Upper lobe of right lung (tissue), 1 donor: ENCODE results near the gene EEF1AKMT3. TPM values are rescaled to one million over a fixed set of nuclear protein-coding genes. Genes with fewer than 3 reads are reported as not detected.

Experiments
- ATAC-seq: fragments of 200-7000 bp; cut with Tn5 transposase; one replicate; pipeline ENCODE4 v1.9.1; 2020; ENCODE audit warnings: mild to moderate bottlenecking, moderate library complexity
- DNase-seq: peaks from one replicate; pipeline ENCODE4 v3.0.0-alpha.2; 2020
- H3K27ac ChIP-seq: fragments of 200-600 bp; one replicate; pipeline ENCODE4 v1.8.0; 2022
- H3K27me3 ChIP-seq: fragments of 200-600 bp; one replicate; pipeline ENCODE4 v1.8.0; 2022; ENCODE audit warnings: mild to moderate bottlenecking
- H3K36me3 ChIP-seq: fragments of 200-600 bp; one replicate; pipeline ENCODE4 v1.8.0; 2022
- H3K4me1 ChIP-seq: fragments of 200-600 bp; one replicate; pipeline ENCODE4 v1.8.0; 2022
- H3K4me3 ChIP-seq: fragments of 200-600 bp; one replicate; pipeline ENCODE4 v1.8.0; 2022; ENCODE audit warnings: mild to moderate bottlenecking
- H3K9me3 ChIP-seq: fragments of 200-600 bp; one replicate; pipeline ENCODE4 v1.8.0; 2022
- intact Hi-C: fragments of 100-400 bp; cut with DNase I; formaldehyde crosslinking; loops from one replicate; pipeline ENCODE4 v1.11.0; 2022
- total RNA-seq: library from RNA; stranded (reverse); fragmentation: NEBNext Ultra II Directional; extraction: Animal tissue kit (Norgen Biotek cat#: 25700); gene quantifications from one replicate; pipeline ENCODE4 v1.2.1, GENCODE V29; 2021
- TF ChIP-seq, protein P1 (sequence below): fragments of 200-600 bp; IDR thresholded peaks from one replicate; pipeline ENCODE4 v1.8.0; 2022; ENCODE audit warnings: antibody characterized with exemption
- donor health status: DM: no; HTN: yes; CAD: no; lungs with severe emphysema.

EEF1AKMT3 gene
- total RNA-seq, 1 donor from 2014 or later = 8.0 TPM

DNA sequence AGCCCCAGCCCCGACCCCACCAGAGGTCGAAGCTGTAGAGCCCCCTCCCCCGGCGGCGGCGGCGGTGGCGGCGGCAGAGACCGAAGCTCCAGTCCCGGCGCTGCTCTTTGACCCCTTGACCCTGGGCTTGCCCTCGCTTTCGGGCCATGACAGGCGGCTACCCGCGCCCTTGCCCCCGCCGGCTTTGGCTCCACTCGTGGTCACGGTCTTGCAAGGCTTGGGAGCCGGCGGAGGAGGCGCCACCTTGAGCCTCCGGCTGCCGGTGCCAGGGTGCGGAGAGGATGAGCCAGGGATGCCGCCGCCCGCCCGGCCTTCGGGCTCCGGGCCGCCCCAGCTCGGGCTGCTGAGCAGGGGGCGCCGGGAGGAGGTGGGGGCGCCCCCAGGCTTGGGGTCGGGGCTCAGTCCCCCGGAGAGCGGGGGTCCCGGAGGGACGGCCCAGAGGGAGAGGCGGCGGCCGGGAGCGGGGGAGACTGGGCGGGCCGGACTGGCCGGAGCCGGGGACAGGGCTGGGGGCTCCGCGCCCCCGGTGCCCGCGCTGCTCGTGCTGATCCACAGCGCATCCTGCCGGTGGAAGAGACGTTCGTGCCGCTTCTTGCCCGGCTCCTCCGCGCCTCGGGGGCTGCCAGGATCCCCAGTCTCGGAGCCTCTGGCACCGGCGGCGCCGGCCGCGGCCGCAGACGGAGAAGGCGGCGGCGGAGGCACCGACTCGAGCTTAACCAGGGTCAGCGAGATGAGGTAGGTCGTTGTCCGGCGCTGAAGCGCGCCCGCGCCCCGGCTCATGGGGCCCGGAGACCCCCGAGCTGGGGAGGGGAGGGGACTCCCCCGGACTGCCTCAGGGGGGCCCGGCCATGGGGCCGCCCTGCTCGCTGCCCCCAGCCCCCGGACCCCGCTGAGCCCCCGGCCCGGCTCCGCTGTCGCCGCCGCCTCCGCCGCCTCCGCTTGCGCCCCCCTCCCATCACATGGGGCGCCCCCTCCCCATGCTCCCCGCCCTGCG is 34.6 kb upstream of the EEF1AKMT3 start:
- intact Hi-C loops = no loop called here
- H3K36me3 ChIP-seq = no peaks in the 10 kb centered on the region
- ATAC-seq = no peak
- H3K27me3 ChIP-seq = peaks cover 61% of the 10 kb centered on the region
- H3K27ac ChIP-seq = no peak overlapping the region
- no peaks in the 10 kb centered on the region for H3K4me1 ChIP-seq
- H3K4me3 ChIP-seq = peak overlapping the region; percentile 23
- no peaks in the 10 kb centered on the region for H3K9me3 ChIP-seq
- no peak for DNase-seq
- TF ChIP-seq, protein P1, sequence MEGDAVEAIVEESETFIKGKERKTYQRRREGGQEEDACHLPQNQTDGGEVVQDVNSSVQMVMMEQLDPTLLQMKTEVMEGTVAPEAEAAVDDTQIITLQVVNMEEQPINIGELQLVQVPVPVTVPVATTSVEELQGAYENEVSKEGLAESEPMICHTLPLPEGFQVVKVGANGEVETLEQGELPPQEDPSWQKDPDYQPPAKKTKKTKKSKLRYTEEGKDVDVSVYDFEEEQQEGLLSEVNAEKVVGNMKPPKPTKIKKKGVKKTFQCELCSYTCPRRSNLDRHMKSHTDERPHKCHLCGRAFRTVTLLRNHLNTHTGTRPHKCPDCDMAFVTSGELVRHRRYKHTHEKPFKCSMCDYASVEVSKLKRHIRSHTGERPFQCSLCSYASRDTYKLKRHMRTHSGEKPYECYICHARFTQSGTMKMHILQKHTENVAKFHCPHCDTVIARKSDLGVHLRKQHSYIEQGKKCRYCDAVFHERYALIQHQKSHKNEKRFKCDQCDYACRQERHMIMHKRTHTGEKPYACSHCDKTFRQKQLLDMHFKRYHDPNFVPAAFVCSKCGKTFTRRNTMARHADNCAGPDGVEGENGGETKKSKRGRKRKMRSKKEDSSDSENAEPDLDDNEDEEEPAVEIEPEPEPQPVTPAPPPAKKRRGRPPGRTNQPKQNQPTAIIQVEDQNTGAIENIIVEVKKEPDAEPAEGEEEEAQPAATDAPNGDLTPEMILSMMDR = no peak

DNA sequence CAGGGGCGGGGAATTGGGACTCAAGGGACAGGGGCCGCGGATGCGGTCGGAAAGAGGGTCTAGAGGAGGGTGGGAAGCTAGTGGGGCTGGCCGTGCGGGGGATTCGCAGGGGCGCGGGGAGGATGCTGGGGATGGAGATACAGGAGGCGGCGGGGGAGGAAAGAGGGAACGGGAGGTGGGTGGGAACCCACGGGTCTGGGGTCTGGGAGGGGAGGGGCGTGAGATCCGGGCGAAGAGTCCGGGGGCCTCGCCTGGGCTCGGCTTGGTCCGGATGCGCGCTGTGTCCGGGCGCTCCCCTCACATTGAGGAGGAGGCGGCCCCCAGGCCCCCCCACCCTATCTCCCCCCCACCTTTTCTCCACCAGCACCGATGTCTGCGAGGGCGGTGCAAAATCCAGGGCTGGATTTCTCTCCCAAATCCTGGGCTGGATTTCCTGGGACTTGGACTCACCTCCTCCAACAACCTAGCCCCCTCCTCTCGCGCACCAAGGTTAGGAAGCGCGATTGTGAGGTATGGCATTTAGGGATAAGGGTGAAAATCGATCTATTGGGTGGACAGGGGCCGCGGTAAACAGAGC is 33.7 kb upstream of the EEF1AKMT3 start, which contains the start of gene AGAP2:
Gene AGAP2, minus strand, starts transcription at position 82 of the 577 bp plus-strand sequence. CDS start 496 bp downstream, outside the sequence.
- peak within 1 kb of the TSS; percentile 23 for H3K4me3 ChIP-seq
- DNase-seq (no peak), ATAC-seq (no peak)
- no peaks in the 10 kb centered on the region for H3K36me3 ChIP-seq
- TF ChIP-seq, protein P1 = no peak
- no peaks in the 10 kb centered on the region for H3K4me1 ChIP-seq
- intact Hi-C loops = no loop called here
- peaks cover 60% of the 10 kb centered on the region for H3K27me3 ChIP-seq
- H3K27ac ChIP-seq = no peak within 1 kb of the TSS
- H3K9me3 ChIP-seq = no peaks in the 10 kb centered on the region

DNA sequence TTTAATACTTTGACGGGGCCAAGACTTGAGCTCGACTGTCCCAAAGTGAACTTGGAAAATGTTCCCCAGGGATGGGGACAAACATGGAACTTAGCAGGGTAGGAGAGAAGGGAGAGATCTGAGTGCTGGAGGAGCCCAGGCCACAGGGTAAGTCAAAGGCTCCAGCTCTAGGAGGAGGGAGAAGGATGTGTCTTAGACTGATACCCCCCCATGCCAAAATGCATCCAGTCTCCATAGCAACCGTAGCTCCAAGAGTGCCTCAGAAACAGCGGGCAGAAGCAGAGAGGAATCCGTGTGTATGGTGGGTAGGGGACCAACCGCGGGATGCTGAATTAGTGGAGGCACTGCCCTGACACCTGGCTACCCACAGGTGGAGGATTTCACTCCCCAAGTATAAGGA is 33.0 kb upstream of the EEF1AKMT3 start:
- TF ChIP-seq, protein P1 = no peak
- DNase-seq (no peak), ATAC-seq (no peak)
- H3K4me3 ChIP-seq = no peak overlapping the region
- H3K27me3 ChIP-seq = peaks cover 54% of the 10 kb centered on the region
- intact Hi-C loops = no loop called here
- H3K9me3 ChIP-seq = no peaks in the 10 kb centered on the region
- H3K27ac ChIP-seq = no peak overlapping the region
- peaks cover 4% of the 10 kb centered on the region for H3K4me1 ChIP-seq
- H3K36me3 ChIP-seq = no peaks in the 10 kb centered on the region

DNA sequence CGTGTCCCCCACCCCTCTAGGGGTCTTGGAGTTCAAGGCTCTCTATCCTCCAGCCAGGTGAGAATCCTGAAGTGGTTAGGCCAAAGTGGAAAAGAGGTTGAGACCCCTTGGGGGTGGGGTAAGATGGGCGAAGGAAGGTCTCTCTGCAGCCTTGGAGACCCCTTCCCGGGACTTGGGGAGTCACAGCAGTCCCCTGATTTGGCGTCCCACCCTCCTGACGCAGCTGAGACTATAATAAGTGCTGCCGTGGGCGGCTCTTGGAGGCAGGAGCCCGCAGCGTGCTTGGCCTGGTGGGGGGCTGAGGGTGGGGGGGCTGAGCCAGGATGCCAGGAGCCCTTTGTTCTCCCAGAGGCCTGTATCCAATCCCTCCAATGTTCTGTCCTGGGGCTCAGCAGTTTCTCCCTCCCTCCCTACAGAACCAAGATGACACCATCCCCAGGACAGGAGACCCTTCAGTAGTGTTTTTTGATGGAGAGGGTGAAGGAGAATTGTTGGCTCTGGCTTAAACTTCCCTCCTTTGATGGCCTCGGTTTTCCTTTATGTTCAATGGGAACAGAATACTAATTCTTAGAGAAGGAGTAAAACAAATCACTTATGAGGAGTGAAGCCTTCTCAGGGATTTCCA is 32.4 kb upstream of the EEF1AKMT3 start:
- Histone ChIP-seq H3K36me3 (no peaks in the 10 kb centered on the region), H3K27ac (no peak overlapping the region), H3K4me3 (no peak overlapping the region), H3K27me3 (peaks cover 52% of the 10 kb centered on the region), H3K9me3 (no peaks in the 10 kb centered on the region), H3K4me1 (peaks cover 5% of the 10 kb centered on the region)
- ATAC-seq (no peak), DNase-seq (no peak)
- intact Hi-C loops = no loop called here
- TF ChIP-seq, protein P1 = no peak

DNA sequence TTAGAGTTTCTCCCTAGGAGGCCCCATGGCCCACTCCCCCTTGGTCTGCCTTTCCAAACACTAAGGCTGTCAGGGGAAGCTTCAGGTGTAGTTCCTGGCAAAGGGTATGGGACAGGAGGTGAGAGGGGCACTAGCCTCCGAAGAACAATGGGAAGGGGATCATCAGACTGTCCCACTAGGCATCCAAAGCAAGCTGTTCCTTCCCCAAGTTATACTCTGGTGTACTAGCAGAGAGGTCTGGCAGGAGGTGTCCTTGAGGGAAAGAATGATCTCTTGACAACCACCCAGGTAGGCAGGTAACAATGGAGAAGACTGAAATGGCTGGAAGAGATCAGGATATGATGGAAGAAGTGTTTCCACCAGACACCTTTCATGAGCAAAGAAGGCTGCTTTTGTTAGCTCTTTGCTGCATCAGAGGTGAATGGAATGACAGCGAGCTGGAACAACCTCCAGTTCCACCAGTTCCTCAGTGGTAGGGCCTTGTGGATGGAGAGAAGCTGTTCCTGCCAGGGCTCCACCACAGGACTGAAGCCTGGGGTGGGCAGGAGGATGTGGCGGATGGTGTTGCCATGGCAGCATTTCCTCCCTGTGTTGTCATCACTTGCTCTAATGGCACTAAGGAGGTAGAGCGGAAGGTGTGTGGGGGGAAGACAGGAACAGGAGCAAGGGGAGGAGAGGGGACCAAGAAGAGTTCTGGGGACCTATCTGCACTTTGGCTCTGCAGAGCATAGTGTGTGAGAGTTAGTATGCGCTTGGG is 31.6 kb upstream of the EEF1AKMT3 start:
- Histone ChIP-seq H3K27me3 (peaks cover 45% of the 10 kb centered on the region), H3K4me3 (peak overlapping the region; percentile 46), H3K36me3 (no peaks in the 10 kb centered on the region), H3K9me3 (no peaks in the 10 kb centered on the region), H3K4me1 (peaks cover 10% of the 10 kb centered on the region), H3K27ac (no peak overlapping the region)
- TF ChIP-seq, protein P1 = no peak
- ATAC-seq (peak; percentile 2), DNase-seq (no peak)
- intact Hi-C loops = no loop called here
